SU-DHL-6 (cell line): ENCODE data around the gene KHDC3L.

Source experiments
- CTCF ChIP-seq: fragments of 200-600 bp; sonication (generic); IDR thresholded peaks from one replicate; pipeline ENCODE4 v1.5.1; 2017; ENCODE audit warnings: antibody characterized with exemption, mild to moderate bottlenecking, low read length, moderate library complexity; ENCODE audit not compliant: insufficient read depth, poor library complexity, severe bottlenecking
- EZH2phosphoT487 ChIP-seq: fragments of 200-600 bp; sonication (generic), shearing (Covaris generic); conservative IDR thresholded peaks from 2 replicates; pipeline ENCODE4 v1.6.1; 2018; ENCODE audit warnings: mild to moderate bottlenecking, antibody characterized with exemption, low read length, moderate library complexity, mixed read lengths

- TF ChIP-seq CTCF (no peak), EZH2phosphoT487 (no peak)
These were observed 33.3 kb upstream of the KHDC3L start for GRCh38 chr6:73329201-73329600.
